ENCODE measurements around the gene KRTAP5-9. TPM values are rescaled to one million over a fixed set of nuclear protein-coding genes. Genes with fewer than 3 reads are reported as not detected.

The KRTAP5-9 gene
- total and polyA plus RNA-seq, 9 of the 15 experiments (the other 6 are each of a cell fraction or from before 2014, with no cell fraction given): not detected

- TF ChIP-seq, protein P1, sequence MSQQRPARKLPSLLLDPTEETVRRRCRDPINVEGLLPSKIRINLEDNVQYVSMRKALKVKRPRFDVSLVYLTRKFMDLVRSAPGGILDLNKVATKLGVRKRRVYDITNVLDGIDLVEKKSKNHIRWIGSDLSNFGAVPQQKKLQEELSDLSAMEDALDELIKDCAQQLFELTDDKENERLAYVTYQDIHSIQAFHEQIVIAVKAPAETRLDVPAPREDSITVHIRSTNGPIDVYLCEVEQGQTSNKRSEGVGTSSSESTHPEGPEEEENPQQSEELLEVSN (IDR thresholded peaks at IDR 0.05; ENCODE audit: borderline replicate concordance in 1 of 2, extremely low read depth in 1 of 2, insufficient read depth in 1 of 2, insufficient read length in 1 of 2, low read depth in 1 of 2, low read length in 1 of 2, poor library complexity in 1 of 2, severe bottlenecking in 1 of 2): peak; percentile 16 to 49
- TF ChIP-seq ZNF23 (CRISPR knock-in tag; IDR thresholded peaks at IDR 0.05): no peak
- peak; percentile 26; the same call in 1 of the 2 replicates for TF ChIP-seq JUND (IDR thresholded peaks at IDR 0.05; ENCODE audit: borderline replicate concordance, low read depth, low read length)
- TF ChIP-seq JUND (tag; IDR thresholded peaks at IDR 0.05; ENCODE audit: borderline replicate concordance, low read depth, low read length): peak; percentile 39; the same call in 1 of the 3 replicates
- TF ChIP-seq YY1 (IDR thresholded peaks at IDR 0.05; ENCODE audit: borderline replicate concordance in 1 of 3, control insufficient read depth in 1 of 3, extremely low read depth in 1 of 3, insufficient read depth in 3 of 3, insufficient read length in 1 of 3, insufficient replicate concordance in 2 of 3, low read depth in 1 of 3, low read length in 2 of 3): peak in 1 of 3 experiments; percentile 18
- TF ChIP-seq, protein P2, sequence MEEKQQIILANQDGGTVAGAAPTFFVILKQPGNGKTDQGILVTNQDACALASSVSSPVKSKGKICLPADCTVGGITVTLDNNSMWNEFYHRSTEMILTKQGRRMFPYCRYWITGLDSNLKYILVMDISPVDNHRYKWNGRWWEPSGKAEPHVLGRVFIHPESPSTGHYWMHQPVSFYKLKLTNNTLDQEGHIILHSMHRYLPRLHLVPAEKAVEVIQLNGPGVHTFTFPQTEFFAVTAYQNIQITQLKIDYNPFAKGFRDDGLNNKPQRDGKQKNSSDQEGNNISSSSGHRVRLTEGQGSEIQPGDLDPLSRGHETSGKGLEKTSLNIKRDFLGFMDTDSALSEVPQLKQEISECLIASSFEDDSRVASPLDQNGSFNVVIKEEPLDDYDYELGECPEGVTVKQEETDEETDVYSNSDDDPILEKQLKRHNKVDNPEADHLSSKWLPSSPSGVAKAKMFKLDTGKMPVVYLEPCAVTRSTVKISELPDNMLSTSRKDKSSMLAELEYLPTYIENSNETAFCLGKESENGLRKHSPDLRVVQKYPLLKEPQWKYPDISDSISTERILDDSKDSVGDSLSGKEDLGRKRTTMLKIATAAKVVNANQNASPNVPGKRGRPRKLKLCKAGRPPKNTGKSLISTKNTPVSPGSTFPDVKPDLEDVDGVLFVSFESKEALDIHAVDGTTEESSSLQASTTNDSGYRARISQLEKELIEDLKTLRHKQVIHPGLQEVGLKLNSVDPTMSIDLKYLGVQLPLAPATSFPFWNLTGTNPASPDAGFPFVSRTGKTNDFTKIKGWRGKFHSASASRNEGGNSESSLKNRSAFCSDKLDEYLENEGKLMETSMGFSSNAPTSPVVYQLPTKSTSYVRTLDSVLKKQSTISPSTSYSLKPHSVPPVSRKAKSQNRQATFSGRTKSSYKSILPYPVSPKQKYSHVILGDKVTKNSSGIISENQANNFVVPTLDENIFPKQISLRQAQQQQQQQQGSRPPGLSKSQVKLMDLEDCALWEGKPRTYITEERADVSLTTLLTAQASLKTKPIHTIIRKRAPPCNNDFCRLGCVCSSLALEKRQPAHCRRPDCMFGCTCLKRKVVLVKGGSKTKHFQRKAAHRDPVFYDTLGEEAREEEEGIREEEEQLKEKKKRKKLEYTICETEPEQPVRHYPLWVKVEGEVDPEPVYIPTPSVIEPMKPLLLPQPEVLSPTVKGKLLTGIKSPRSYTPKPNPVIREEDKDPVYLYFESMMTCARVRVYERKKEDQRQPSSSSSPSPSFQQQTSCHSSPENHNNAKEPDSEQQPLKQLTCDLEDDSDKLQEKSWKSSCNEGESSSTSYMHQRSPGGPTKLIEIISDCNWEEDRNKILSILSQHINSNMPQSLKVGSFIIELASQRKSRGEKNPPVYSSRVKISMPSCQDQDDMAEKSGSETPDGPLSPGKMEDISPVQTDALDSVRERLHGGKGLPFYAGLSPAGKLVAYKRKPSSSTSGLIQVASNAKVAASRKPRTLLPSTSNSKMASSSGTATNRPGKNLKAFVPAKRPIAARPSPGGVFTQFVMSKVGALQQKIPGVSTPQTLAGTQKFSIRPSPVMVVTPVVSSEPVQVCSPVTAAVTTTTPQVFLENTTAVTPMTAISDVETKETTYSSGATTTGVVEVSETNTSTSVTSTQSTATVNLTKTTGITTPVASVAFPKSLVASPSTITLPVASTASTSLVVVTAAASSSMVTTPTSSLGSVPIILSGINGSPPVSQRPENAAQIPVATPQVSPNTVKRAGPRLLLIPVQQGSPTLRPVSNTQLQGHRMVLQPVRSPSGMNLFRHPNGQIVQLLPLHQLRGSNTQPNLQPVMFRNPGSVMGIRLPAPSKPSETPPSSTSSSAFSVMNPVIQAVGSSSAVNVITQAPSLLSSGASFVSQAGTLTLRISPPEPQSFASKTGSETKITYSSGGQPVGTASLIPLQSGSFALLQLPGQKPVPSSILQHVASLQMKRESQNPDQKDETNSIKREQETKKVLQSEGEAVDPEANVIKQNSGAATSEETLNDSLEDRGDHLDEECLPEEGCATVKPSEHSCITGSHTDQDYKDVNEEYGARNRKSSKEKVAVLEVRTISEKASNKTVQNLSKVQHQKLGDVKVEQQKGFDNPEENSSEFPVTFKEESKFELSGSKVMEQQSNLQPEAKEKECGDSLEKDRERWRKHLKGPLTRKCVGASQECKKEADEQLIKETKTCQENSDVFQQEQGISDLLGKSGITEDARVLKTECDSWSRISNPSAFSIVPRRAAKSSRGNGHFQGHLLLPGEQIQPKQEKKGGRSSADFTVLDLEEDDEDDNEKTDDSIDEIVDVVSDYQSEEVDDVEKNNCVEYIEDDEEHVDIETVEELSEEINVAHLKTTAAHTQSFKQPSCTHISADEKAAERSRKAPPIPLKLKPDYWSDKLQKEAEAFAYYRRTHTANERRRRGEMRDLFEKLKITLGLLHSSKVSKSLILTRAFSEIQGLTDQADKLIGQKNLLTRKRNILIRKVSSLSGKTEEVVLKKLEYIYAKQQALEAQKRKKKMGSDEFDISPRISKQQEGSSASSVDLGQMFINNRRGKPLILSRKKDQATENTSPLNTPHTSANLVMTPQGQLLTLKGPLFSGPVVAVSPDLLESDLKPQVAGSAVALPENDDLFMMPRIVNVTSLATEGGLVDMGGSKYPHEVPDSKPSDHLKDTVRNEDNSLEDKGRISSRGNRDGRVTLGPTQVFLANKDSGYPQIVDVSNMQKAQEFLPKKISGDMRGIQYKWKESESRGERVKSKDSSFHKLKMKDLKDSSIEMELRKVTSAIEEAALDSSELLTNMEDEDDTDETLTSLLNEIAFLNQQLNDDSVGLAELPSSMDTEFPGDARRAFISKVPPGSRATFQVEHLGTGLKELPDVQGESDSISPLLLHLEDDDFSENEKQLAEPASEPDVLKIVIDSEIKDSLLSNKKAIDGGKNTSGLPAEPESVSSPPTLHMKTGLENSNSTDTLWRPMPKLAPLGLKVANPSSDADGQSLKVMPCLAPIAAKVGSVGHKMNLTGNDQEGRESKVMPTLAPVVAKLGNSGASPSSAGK (IDR thresholded peaks at IDR 0.05): peak; percentile 81
- no peak for TF ChIP-seq RBM14 (IDR thresholded peaks at IDR 0.05; ENCODE audit: borderline replicate concordance, insufficient read depth, low read depth, low read length)
- TF ChIP-seq NBN (IDR thresholded peaks at IDR 0.05; ENCODE audit: low read depth): no peak
- no peak for TF ChIP-seq CBX3 (IDR thresholded peaks at IDR 0.05; ENCODE audit: borderline replicate concordance in 1 of 2, low read length in 2 of 2)
Observed at GRCh38 chr11:71580057-71581003, 32.1 kb downstream of the KRTAP5-9 start (continued).
